HG03378 (cell line): ENCODE results near the gene ZFAND6.
"Not testable (repeated sequence)": the region's sequence is repeated elsewhere in the genome, so short reads cannot be mapped to it uniquely, and the experiment has no call there.

Experiments
- ATAC-seq: cut with Tn5 transposase; IDR thresholded peaks from one replicate; pipeline ENCODE4 v1.9.1; 2021; ENCODE audit warnings: mild to moderate bottlenecking, moderate library complexity; ENCODE audit not compliant: unreplicated experiment

Gene ZFAND6

GRCh38 chr15:80058851-80059785 is at the start of gene ZFAND6:
TSS of gene ZFAND6 (plus strand) at chr15:80059676. CDS start at chr15:80120345, 60,669 bp downstream.
- peak; percentile 61 for ATAC-seq

- no peak for ATAC-seq
Observed at GRCh38 chr15:80010131-80010673, 49.3 kb upstream of the ZFAND6 start.

- peak; percentile 54 for ATAC-seq
Observed at GRCh38 chr15:80011041-80011523, 48.4 kb upstream of the ZFAND6 start.

GRCh38 chr15:80011596-80011995 is 47.9 kb upstream of the ZFAND6 start:
- ATAC-seq: no peak

- ATAC-seq: no peak
Observed at GRCh38 chr15:80012060-80012726, 47.3 kb upstream of the ZFAND6 start.

GRCh38 chr15:80014186-80014585 is 45.3 kb upstream of the ZFAND6 start:
- not testable (repeated sequence) for ATAC-seq

GRCh38 chr15:80015156-80015555 is 44.3 kb upstream of the ZFAND6 start:
- no peak for ATAC-seq

GRCh38 chr15:80016506-80016905 is 43.0 kb upstream of the ZFAND6 start:
- not testable (repeated sequence) for ATAC-seq

- ATAC-seq: not testable (repeated sequence)
Observed at GRCh38 chr15:80017139-80017538, 42.3 kb upstream of the ZFAND6 start.

- no peak for ATAC-seq
Observed at GRCh38 chr15:80019168-80019745, 40.2 kb upstream of the ZFAND6 start.

GRCh38 chr15:80020149-80020548 is 39.3 kb upstream of the ZFAND6 start:
- not testable (repeated sequence) for ATAC-seq

- no peak for ATAC-seq
Observed at GRCh38 chr15:80020731-80021130, 38.7 kb upstream of the ZFAND6 start.

- ATAC-seq: no peak
Observed at GRCh38 chr15:80026310-80026709, 33.2 kb upstream of the ZFAND6 start.

GRCh38 chr15:80026754-80027153 is 32.7 kb upstream of the ZFAND6 start:
- no peak for ATAC-seq

GRCh38 chr15:80028937-80029336 is 30.5 kb upstream of the ZFAND6 start:
- ATAC-seq: no peak

GRCh38 chr15:80031841-80032240 is 27.6 kb upstream of the ZFAND6 start:
- ATAC-seq: no peak

GRCh38 chr15:80034629-80035028 is 24.8 kb upstream of the ZFAND6 start:
- ATAC-seq: no peak

- no peak for ATAC-seq
Observed at GRCh38 chr15:80036071-80036470, 23.4 kb upstream of the ZFAND6 start.

- ATAC-seq: no peak
Observed at GRCh38 chr15:80041494-80042253, 17.8 kb upstream of the ZFAND6 start.

GRCh38 chr15:80042568-80042967 is 16.9 kb upstream of the ZFAND6 start:
- no peak for ATAC-seq
